ENCODE measurements around the gene TDO2.
"Not testable (repeated sequence)": the region's sequence is repeated elsewhere in the genome, so short reads cannot be mapped to it uniquely, and the experiment has no call there.

TDO2 gene

DNA sequence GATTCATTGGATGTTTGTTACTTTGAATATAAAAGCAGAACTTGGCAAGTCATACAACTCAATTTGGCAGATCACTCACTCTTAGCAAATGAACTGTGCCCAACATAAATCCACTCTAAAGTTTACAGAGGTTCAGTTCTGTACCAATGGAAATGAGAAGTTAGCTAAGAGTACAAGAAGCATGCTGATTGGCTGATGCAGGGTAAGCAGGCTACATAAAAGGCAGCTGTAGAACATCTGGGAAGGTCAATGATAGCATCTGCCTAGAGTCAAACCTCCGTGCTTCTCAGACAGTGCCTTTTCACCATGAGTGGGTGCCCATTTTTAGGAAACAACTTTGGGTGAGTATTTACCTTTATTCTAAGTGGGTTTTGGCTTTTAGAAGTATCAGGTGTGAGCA is at the start of gene TDO2:
Gene TDO2, plus strand, starts transcription at position 244 of the 400 bp plus-strand sequence. Its CDS starts 63 bp downstream, at position 307.
- in situ Hi-C loops (cut with MboI; ENCODE audit: low sequenced_read_pairs), result no loop called here

DNA sequence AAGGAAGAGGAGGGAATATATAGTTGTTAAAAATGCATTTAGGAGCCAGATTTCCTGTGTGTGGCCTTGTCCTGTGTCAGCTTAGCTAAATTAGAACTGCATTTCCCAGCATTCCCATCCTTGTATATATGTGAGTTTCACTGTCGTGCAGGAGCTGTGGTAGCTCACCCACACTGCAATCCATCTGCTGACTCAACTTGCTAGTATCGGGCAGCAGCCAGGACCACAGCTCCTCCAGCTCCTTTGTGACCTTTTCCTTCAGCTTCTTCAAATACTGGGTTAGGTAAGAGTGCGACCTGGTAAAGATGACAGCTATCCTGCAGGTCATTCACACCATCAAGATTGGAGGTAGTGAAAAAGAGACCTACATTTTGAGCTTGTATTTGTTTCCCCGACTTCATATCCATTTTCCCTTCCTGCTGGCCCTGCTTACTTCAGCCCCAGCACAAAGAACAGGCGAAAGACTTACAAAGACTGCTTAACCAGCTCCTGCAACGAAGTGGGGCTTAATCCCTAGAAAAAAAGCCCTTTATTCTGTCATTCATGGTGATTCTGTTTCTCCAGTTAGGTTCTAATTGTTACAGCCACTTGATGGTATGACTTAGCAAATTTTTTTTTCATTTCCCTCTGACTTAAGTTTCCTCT is 48.8 kb upstream of the TDO2 start:
- in situ Hi-C loops (cut with MboI; ENCODE audit: low sequenced_read_pairs), result no loop called here

DNA sequence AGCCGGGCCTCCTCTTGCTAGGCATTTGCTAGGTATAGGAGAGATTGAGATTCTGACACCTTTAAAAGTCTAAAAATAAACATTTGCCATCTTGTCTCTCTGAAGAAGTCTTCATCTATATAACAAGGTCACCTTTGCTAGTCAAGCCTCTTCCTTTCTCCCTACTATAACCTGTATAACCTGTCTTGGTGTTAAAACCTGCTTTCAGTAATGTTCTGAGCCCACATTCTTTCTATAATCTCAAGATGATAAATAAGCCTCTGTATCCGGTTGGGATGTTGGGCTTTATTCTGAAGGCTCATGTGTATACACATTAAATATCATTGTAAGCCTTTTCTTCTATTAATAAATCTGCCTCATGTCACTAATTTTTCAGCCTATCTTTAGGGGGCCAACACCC is 47.6 kb upstream of the TDO2 start:
- in situ Hi-C loops (cut with MboI; ENCODE audit: low sequenced_read_pairs), result no loop called here

DNA sequence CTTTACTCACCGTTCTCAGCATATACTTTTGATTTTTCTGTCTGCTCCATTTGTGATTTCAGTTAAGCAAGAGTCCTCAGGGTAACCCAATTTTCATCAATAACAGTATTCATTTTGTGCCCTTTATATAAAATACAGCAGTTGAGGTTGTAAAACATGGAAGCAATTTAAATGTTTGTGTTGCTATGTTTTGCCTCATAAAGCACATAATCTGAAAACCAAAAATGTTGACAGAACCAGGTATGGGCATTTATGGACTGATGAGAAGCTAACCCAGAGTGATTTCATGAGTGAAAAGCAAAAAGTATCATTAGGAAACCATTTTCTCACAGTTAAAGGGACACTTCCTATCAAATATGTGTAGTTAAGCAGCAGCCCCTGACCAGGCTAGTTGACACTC is 37.3 kb upstream of the TDO2 start, which contains the start of gene ASIC5:
Gene ASIC5, minus strand, starts transcription at position 101 of the 400 bp plus-strand sequence. Its CDS starts 51 bp downstream, at position 50.
- in situ Hi-C loops (cut with MboI; ENCODE audit: low sequenced_read_pairs), result no loop called here

DNA sequence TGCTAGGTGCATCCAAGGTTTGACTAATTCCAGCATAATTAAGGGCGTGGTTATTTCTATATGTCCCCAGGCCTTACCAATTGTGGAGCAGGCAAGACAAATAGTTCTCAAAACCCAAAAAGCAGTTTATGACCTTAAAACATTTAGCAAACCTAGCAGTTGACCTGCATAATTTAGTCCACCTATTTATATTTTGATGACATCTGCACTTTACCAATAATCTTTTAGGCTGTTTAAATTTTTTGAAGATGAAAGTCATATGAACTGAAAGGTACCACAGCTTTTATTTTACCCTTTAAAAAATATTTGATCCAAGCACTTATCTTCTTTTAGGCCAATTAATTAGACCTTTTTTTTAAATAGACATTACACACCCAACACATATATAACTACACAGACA is 27.6 kb upstream of the TDO2 start:
- in situ Hi-C loops (cut with MboI; ENCODE audit: low sequenced_read_pairs), result no loop called here

DNA sequence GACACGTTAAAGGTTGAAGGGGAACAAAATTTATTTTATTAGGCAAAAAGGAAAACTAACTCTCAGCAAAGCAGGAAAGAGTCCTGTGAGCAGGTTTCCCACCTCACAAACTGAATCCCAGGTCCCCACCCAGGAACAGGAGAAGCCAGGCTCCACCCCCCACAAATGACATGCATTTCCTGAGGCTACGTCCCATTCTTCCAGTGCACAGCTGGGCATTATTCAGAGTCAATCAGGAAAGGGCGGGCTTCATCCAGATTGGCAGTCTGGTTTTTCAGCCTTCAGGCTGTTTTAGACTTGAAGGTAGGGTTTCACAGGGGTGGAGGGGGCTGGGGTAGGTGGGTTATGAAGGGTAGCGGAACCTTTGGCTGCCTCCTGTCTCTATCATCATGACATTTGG is 25.5 kb upstream of the TDO2 start:
- in situ Hi-C loops (cut with MboI; ENCODE audit: low sequenced_read_pairs), result no loop called here

DNA sequence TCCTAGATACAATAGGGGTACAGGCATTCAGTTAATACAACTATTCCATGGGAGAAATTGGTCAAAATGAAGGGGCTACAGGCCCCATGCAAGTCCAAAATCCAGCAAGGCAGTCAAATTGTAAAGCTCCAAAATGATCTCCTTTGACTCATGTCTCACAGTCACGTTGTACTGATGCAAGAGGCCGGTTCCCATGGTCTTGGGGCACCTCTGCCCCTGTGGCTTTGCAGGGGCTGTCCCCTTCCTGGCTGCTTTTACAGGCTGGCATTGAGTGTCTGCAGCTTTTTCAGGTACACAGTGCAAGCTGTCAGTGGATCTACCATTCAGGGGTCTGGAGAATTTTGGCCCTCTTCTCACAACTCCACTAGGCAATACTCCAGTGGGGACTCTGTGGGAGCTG is 24.9 kb upstream of the TDO2 start:
- in situ Hi-C loops (cut with MboI; ENCODE audit: low sequenced_read_pairs), result no loop called here

DNA sequence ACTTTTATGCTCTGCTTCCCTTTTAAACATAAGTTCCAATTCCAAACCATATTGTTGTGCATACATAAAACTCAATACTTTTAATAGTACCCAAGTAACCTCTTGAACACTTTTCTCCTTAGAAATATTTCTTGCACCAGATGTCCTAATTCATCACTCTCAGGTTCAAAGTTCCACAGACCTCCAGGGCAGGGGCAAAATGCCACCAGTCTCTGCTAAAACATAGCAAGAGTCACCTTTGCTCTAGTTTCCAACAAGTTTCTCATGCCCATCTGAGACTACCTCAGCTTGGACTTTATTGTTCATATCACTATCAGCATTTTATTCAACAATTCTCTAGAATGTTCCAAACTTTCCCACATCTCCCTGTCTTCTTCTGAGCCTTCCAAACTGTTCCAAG is 23.7 kb upstream of the TDO2 start:
- in situ Hi-C loops (cut with MboI; ENCODE audit: low sequenced_read_pairs), result no loop called here

DNA sequence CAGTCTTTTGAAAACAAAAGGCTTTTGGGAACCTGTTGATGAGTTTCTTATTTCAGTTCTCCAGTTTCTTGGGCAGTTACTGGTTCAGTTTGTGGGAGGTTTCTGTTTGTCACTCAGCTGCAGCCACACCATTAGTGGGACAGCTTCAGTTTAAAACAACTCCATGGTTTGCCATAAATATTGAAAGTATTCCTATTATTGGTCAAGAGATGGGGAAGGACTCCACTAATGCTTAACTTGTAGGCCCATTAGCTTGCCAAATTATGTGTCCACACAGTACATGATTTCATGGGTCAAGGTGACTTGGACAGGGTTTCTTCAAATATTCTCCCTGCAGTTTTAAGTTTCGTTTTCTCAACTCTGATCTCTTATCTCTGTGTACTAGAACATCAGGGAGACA is 21.9 kb upstream of the TDO2 start:
- in situ Hi-C loops (cut with MboI; ENCODE audit: low sequenced_read_pairs), result no loop called here

DNA sequence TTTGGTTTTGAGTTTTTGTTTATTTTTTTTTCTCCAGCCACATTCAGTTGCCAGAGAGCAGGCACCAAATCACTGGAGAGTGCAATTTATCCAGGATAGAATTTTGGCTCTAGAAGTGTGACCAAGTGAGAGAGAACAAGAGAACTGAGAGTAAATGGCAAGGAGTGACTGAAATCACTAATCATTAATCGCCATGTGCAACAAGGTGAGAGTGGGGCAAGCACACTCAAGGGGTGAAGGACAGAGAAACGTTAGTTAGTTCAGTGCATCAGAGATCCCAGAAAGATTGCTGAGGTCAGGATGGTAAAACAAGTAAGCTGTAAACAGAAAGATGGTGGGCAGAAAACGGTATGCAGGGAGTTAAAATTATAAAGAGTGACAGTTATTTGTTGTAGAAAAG is 19.6 kb upstream of the TDO2 start:
- in situ Hi-C loops (cut with MboI; ENCODE audit: low sequenced_read_pairs), result no loop called here

DNA sequence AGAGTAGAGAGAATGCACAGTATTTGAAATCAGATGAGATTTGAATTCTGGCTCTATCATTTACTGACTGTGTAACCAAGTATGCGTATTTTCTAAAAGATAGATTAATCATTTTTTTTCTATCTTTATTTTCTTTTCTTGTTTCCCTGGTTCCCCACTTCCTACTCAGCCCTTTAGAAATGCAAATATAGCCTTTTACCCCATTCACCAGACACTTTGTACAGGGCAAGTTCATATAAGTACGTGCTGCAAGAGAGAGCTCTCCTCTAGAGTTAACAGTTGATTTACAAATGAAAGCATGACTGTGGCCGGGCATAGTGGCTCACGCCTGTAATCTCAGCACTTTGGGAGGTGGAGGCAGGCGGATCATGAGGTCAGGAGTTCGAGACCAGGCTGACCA is 17.8 kb upstream of the TDO2 start:
- in situ Hi-C loops (cut with MboI; ENCODE audit: low sequenced_read_pairs), result no loop called here

DNA sequence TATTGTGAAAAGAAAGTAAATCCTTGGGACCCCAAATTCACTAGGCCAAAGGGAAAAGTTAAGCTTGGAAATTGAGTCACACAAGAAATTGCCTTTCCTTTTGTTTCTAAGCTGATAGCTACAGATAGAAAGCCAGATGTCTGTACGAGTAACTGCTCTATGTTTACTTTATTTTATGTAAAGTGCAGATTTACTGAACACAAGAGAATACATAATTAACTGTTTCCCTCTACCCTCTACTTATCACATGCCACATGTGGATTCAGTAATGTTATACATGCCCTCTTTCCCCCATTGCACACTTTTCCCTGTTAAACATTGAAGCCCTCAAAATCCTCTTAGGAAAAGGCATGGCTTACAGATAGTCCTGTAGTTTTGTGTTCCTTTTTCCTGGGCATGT is 16.5 kb upstream of the TDO2 start:
- in situ Hi-C loops (cut with MboI; ENCODE audit: low sequenced_read_pairs), result no loop called here

DNA sequence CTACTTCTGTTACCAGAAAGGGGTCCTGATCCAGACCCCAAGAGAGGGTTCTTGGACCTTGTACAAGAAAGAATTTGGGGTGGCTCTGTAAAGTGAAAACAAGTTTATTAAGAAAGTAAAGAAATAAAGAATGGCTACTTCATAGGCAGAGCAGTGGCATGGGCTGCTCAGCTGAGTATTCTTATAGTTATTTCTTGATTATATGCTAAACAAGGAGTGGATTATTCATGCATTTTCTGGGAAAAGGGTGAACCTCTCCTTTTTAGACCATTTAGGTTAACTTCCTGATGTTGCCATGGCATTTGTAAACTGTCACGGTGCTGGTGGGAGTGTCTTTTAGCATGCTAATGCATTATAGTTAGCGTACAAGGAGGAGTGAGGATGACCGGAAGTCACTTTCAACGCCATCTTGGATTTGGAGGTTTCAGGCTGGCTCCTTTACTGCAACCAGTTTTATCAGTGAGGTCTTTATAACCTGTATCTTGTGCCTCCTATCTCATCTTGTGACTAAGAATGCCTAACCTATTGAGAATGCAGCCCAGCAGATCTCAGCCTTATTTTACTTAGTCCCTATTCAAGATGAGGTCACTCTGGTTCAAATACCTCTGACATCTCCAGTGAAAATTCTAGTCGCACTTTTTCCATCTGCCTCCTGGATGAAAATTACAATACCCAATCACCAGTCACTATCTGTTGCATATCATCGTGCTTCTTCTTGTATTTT is 15.5 kb upstream of the TDO2 start:
- in situ Hi-C loops (cut with MboI; ENCODE audit: low sequenced_read_pairs), result no loop called here

DNA sequence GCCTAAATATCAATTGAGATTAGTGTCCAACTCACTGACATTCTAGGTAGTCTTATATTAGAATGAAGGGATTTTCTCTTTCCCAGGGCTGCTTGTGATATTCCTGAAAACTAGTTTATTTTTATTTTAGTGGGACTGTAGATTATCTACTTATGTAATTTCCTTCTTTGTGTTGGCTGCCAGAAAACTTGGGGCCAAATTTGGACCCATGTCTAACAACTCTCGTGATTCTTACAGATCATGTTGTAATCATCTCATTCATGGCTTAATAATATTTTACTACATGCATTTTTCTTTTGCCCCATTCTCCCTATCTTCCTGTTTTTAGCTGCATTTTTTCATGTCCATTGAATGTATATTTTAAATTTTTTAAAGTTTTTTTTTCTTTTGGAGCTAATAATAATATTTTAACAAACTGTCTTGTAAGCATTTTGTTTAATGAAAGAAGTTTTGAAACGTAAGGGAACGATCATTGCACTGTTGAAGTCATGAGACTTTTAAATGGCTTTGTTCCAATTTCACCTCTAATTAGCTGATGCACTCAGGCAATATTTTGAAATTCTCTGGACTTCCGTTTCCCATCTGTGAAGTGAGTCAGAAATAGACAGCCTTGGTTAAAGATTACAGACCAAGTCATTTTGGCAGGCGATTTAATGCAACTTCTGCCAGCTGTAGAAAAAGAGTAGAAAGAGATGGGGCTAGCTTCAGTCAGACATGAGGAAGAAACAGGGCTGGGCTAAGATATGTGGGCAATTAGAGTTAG is 14.3 kb upstream of the TDO2 start:
- in situ Hi-C loops (cut with MboI; ENCODE audit: low sequenced_read_pairs), result no loop called here

DNA sequence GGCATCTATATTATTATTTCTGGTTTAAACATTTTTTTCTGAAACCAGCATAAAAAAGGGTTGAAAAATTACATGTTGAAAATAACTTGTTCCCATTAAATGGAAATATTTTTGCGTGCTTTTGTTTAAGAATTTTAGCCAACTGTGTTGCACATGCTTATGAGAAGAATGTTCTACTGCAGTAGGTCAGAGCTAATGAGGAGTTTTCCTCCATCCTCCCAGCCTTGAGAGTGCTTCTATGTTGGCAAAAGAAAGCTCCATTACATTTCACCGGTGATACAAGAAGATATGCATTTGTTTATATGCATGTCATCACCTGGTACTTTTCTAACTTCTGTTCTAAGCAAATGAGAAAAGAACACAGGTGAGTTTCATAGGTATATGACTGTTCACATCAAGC is 13.6 kb upstream of the TDO2 start:
- in situ Hi-C loops (cut with MboI; ENCODE audit: low sequenced_read_pairs), result no loop called here

DNA sequence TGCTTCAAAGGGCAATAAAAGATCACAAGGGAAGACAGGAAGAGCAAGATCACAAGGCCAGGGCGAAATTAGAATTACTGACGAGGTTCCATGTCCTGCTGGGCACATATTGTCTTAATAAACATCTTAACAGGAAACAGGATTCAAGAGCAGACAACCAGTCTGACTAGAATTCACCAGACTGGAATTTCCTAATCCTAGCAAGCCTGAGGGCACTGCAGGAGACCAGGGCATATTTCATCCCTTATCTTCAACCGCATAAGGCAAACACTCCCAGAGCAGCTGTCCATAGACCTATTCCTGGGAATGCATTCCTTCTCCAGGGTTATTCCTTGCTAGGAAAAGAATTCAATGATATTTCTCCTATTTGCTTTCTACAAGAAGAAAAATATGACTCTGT is 12.4 kb upstream of the TDO2 start:
- in situ Hi-C loops (cut with MboI; ENCODE audit: low sequenced_read_pairs), result no loop called here

DNA sequence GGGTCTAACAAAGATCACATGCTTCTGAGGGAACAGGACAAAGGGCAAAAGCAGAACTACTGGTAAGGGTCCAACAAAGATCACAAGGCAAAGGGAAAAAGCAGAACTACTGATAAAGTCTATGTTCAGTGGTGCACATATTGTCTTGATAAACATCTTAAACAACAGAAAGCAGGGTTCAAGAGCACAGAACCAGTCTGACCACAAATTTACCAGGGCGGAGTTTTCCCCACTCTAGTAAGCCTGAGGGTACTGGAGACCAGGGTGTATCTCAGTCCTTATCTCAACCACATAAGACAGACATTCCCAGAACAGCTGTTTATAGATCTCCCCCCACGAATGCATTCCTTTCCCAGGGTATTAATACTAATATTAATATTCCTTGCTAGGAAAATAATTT is 5.1 kb upstream of the TDO2 start:
- in situ Hi-C loops (cut with MboI; ENCODE audit: low sequenced_read_pairs), result not testable (repeated sequence)

DNA sequence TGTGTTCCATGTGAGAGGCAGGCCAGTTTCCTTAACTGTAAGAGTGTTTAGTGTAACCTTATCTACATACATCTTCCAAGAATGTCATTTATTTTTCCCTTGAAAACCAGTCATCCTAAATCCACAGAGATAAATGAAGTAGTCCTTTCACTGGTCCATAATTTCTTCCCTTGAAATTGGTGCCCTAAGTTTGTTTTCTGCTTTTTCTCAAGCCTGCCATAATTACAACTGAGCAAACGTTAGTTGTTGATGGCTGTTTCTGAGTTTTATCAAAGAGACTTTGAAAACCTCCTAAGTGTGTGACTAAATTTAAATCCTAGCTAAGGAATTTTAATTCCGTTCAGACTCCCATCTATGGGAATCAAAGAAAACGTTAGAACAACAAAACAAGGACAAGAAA is 3.6 kb upstream of the TDO2 start:
- in situ Hi-C loops (cut with MboI; ENCODE audit: low sequenced_read_pairs), result no loop called here

DNA sequence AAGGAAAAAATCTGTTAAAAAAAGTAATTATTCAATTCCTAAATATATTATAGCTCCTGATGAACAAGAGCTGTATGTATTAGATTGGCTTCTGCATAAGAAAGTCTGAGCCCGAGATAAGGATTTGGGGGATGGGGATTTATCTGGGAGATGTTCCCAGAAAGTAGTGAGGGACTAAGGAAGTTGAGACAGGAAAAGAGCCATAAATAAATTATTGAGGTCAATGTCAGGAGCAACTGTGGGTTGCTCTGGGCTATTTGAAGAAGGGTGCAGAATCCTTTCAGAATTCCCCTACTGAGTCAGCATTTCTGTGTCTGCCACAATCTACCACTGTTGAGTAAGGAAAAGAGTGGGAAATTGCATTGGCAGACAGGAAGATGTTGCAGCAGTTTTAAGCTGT is 3.1 kb upstream of the TDO2 start:
- in situ Hi-C loops (cut with MboI; ENCODE audit: low sequenced_read_pairs), result no loop called here

DNA sequence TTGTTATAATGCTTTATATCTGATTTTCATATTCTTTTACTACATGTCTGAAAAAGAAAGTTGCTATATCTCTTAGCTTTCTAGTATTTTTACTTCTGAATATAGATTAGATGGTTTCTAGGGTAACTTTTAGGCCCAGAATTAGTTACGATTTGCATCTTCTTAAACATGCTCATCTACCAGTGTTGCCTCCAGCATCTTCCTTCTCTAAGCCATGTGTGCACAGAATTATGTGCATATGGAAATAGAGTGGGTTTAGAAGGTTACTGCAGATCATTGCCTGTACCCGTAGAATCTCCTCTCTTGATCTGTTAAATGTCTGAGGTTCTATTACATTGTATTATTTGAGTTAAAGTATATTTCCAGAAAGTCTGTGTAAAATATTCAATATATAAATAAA is 2.5 kb upstream of the TDO2 start:
- in situ Hi-C loops (cut with MboI; ENCODE audit: low sequenced_read_pairs), result no loop called here

DNA sequence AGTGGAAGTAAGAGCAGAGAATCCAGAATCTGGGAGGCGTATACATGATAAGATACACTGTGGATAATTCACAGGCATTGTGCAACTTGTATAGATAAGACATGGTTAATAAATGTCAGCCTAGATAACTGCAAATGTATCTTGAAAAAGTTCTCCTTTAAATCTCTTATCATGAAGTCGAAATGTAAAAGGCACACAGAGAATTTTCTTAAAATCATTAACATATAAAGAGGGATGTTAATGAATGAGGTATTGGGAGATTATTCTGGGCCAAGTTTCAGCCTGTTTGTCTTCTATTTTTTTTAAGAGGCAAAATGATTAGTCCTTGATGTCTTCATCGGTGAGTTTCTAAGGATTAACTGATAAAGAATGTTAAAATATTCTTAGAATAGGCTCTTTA is 835 bp downstream of the TDO2 start:
- in situ Hi-C loops (cut with MboI; ENCODE audit: low sequenced_read_pairs), result no loop called here
